ENCODE measurements around the gene ST3GAL3. TPM values are rescaled to one million over a fixed set of nuclear protein-coding genes. Genes with fewer than 3 reads are reported as not detected.
A peak's percentile ranks its signal among the peaks of the same experiment; 100 is the strongest.

ST3GAL3 gene
- total RNA-seq, 1 donor, result 16.8 TPM

GRCh38 chr1:43883321-43883720 is 176.0 kb downstream of the ST3GAL3 start:
- no peak for DNase-seq (ENCODE audit: low read depth)

GRCh38 chr1:43885279-43885801 is 178.0 kb downstream of the ST3GAL3 start:
- H3K4me3 ChIP-seq (ENCODE audit: low read depth, low read length), result no peak overlapping the region
- TF ChIP-seq CTCF (IDR thresholded peaks at IDR 0.05; ENCODE audit: insufficient read depth, low read depth, low read length), result no peak
- no peak for DNase-seq (ENCODE audit: low read depth)

More at GRCh38 chr1:43883321-43883720, 176.0 kb downstream of the ST3GAL3 start:
- TF ChIP-seq CTCF (IDR thresholded peaks at IDR 0.05; ENCODE audit: insufficient read depth, low read depth, low read length), result no peak
- no peak overlapping the region for H3K4me3 ChIP-seq (ENCODE audit: low read depth, low read length)

- DNase-seq (ENCODE audit: low read depth), result no peak
Observed at GRCh38 chr1:43887748-43888147, 180.4 kb downstream of the ST3GAL3 start.

GRCh38 chr1:43890815-43891214 is 183.5 kb downstream of the ST3GAL3 start:
- peak; percentile 16 for DNase-seq (ENCODE audit: low read depth)
- TF ChIP-seq CTCF (IDR thresholded peaks at IDR 0.05; ENCODE audit: insufficient read depth, low read depth, low read length), result no peak
- H3K4me3 ChIP-seq (ENCODE audit: low read depth, low read length), result no peak overlapping the region

More at GRCh38 chr1:43887748-43888147, 180.4 kb downstream of the ST3GAL3 start:
- no peak overlapping the region for H3K4me3 ChIP-seq (ENCODE audit: low read depth, low read length)
- TF ChIP-seq CTCF (IDR thresholded peaks at IDR 0.05; ENCODE audit: insufficient read depth, low read depth, low read length), result no peak

- no peak overlapping the region for H3K4me3 ChIP-seq (ENCODE audit: low read depth, low read length)
- TF ChIP-seq CTCF (IDR thresholded peaks at IDR 0.05; ENCODE audit: insufficient read depth, low read depth, low read length), result no peak
- no peak for DNase-seq (ENCODE audit: low read depth)
Observed at GRCh38 chr1:43893006-43893405, 185.7 kb downstream of the ST3GAL3 start.

GRCh38 chr1:43898981-43899380 is 191.6 kb downstream of the ST3GAL3 start:
- no peak overlapping the region for H3K4me3 ChIP-seq (ENCODE audit: low read depth, low read length)
- no peak for DNase-seq (ENCODE audit: low read depth)
- no peak for TF ChIP-seq CTCF (IDR thresholded peaks at IDR 0.05; ENCODE audit: insufficient read depth, low read depth, low read length)

- no peak for DNase-seq (ENCODE audit: low read depth)
- TF ChIP-seq CTCF (IDR thresholded peaks at IDR 0.05; ENCODE audit: insufficient read depth, low read depth, low read length), result no peak
Observed at GRCh38 chr1:43900386-43900785, 193.1 kb downstream of the ST3GAL3 start.

More at GRCh38 chr1:43900386-43900785, 193.1 kb downstream of the ST3GAL3 start:
- H3K4me3 ChIP-seq (ENCODE audit: low read depth, low read length), result no peak overlapping the region

Measured in fibroblast of villous mesenchyme (primary cell).